K562 (cell line): ENCODE measurements around the gene DCPS. TPM values are rescaled to one million over a fixed set of nuclear protein-coding genes. Genes with fewer than 3 reads are reported as not detected.
A peak's percentile ranks its signal among the peaks of the same experiment; 100 is the strongest.

ENCODE experiments used
- ADNP ChIP-seq: fragments of 200-800 bp; sonication (Bioruptor generic); IDR thresholded peaks from 2 replicates; pipeline ENCODE4 v1.6.1; 2016; ENCODE audit warnings: missing genetic modification characterization, missing compliant biosample characterization
- BACH1 ChIP-seq: fragments of 200-800 bp; sonication (Bioruptor generic); IDR thresholded peaks from 2 replicates; pipeline ENCODE4 v1.6.1; 2016; ENCODE audit warnings: missing genetic modification characterization, missing compliant biosample characterization
- BRCA1 ChIP-seq, 2 experiments: fragments of 450-650 bp in 1 of 2; sonication (generic) in 1 of 2; formaldehyde crosslinking in 1 of 2; IDR thresholded peaks; 2 replicates each; pipeline versions ENCODE4 v1.5.0 to v1.6.1; 2017 to 2020; ENCODE audit warnings: mild to moderate bottlenecking in 1 of 2, missing genetic modification reagents in 1 of 2
- CC2D1A ChIP-seq: fragments of 450-650 bp; IDR thresholded peaks from 2 replicates; pipeline ENCODE4 v1.6.1; 2017; ENCODE audit warnings: mild to moderate bottlenecking
- DIDO1 ChIP-seq: fragments of 450-650 bp; IDR thresholded peaks from 2 replicates; pipeline ENCODE4 v1.6.1; 2016; ENCODE audit warnings: low read depth, missing biosample characterization, missing genetic modification characterization
- ESRRA ChIP-seq: fragments of 450-650 bp; IDR thresholded peaks from 2 replicates; pipeline ENCODE4 v1.6.1; 2014; ENCODE audit warnings: low read depth, mild to moderate bottlenecking, moderate library complexity, borderline replicate concordance
- HCFC1 ChIP-seq: IDR thresholded peaks from 2 replicates; pipeline ENCODE4 v1.6.1; 2012; ENCODE audit warnings: low read depth, low read length, improper control_type of control experiment
- HNRNPUL1 ChIP-seq: fragments of 200-400 bp; formaldehyde crosslinking; IDR thresholded peaks from 2 replicates; pipeline ENCODE4 v1.6.1; 2017; ENCODE audit warnings: low read length
- KDM4B ChIP-seq, 2 experiments: fragments of 450-650 bp in 1 of 2; sonication (generic) in 1 of 2; IDR thresholded peaks; 2 replicates each; pipeline ENCODE4 v1.6.1; 2016 to 2017; ENCODE audit warnings: borderline replicate concordance in 2 of 2, antibody characterized with exemption in 1 of 2, low read depth in 1 of 2, mild to moderate bottlenecking in 1 of 2
- MAX ChIP-seq: sonication (generic); formaldehyde crosslinking; IDR thresholded peaks from 2 replicates; pipeline ENCODE4 v1.9.0; 2022; ENCODE audit warnings: mild to moderate bottlenecking, missing genetic modification reagents
- NCOA4 ChIP-seq: fragments of 450-650 bp; IDR thresholded peaks from 2 replicates; pipeline ENCODE4 v1.6.1; 2018; ENCODE audit warnings: mild to moderate bottlenecking; ENCODE audit not compliant: partially characterized antibody
- PTBP1 ChIP-seq: fragments of 200-400 bp; formaldehyde crosslinking; IDR thresholded peaks from 2 replicates; pipeline ENCODE4 v1.6.1; 2017; ENCODE audit warnings: low read depth, low read length
- SP1 ChIP-seq: sonication (generic); formaldehyde crosslinking; IDR thresholded peaks from 2 replicates; pipeline ENCODE4 v1.8.1; 2022; ENCODE audit warnings: mild to moderate bottlenecking, missing genetic modification reagents
- STAT5B ChIP-seq: fragments of 250-450 bp; sonication (Bioruptor Pico); IDR thresholded peaks from 2 replicates; pipeline ENCODE4 v1.8.0; 2021; ENCODE audit warnings: mild to moderate bottlenecking, inconsistent platforms
- TCFL5 ChIP-seq: fragments of 250-450 bp; sonication (Bioruptor Pico); conservative IDR thresholded peaks from 2 replicates; pipeline ENCODE4 v1.6.1; 2021; ENCODE audit warnings: mild to moderate bottlenecking, moderate library complexity, matching md5 sums
- TEAD4 ChIP-seq, 2 experiments: sonication (generic) in 1 of 2; formaldehyde crosslinking in 1 of 2; IDR thresholded peaks; 2 replicates each; pipeline versions ENCODE4 v1.6.1 to v1.8.0; 2012 to 2022; ENCODE audit warnings: borderline replicate concordance in 1 of 2, inconsistent platforms in 1 of 2, low read length in 1 of 2, mild to moderate bottlenecking in 1 of 2, missing genetic modification reagents in 1 of 2
- TSC22D4 ChIP-seq: fragments of 450-650 bp; IDR thresholded peaks from 2 replicates; pipeline ENCODE4 v1.6.1; 2016; ENCODE audit warnings: missing genetic modification characterization, missing biosample characterization, control low read depth
- ZBTB11 ChIP-seq, 3 experiments: fragments of 200-800 bp in 1 of 3; fragments of 250-450 bp in 1 of 3; fragments of 450-650 bp in 1 of 3; sonication (Bioruptor Pico) in 1 of 3; sonication (Bioruptor generic) in 1 of 3; formaldehyde crosslinking in 1 of 3; IDR thresholded peaks; 2 replicates each; pipeline versions ENCODE4 v1.6.1 to v1.8.0; 2016 to 2022; ENCODE audit warnings: mild to moderate bottlenecking in 2 of 3, missing genetic modification characterization in 2 of 3, missing compliant biosample characterization in 1 of 3, moderate library complexity in 1 of 3
- ZC3H8 ChIP-seq: fragments of 450-650 bp; IDR thresholded peaks from 2 replicates; pipeline ENCODE4 v1.6.1; 2017
- ZFP1 ChIP-seq: fragments of 450-650 bp; formaldehyde crosslinking; IDR thresholded peaks from 2 replicates; pipeline ENCODE4 v1.4.0; 2020; ENCODE audit warnings: mild to moderate bottlenecking, mixed read lengths
- ZNF174 ChIP-seq: fragments of 250-450 bp; sonication (Bioruptor Pico); IDR thresholded peaks from 2 replicates; pipeline ENCODE4 v1.4.0; 2020; ENCODE audit warnings: mild to moderate bottlenecking
- ZNF184 ChIP-seq: sonication (generic); formaldehyde crosslinking; IDR thresholded peaks from 2 replicates; pipeline ENCODE4 v1.5.0; 2020; ENCODE audit warnings: missing genetic modification reagents
- ZNF224 ChIP-seq: sonication (generic); formaldehyde crosslinking; IDR thresholded peaks from 2 replicates; pipeline ENCODE4 v1.8.0; 2022; ENCODE audit warnings: mild to moderate bottlenecking, missing genetic modification reagents
- polyA plus RNA-seq, 8 experiments: library from polyadenylated mRNA; depleted of rRNA in 4 of 8; stranded (reverse) in 5 of 8; unstranded in 3 of 8; fragments of >200 nt; fragmentation: Nextera tagmentation in 2 of 8; fragmentation: Illumina TruSeq in 1 of 8; extraction: Ambion mirVana in 2 of 8; extraction: Trizol in 1 of 8; gene quantifications; 2 replicates each; pipeline versions ENCODE4 v1.2.1 to v1.2.3, GENCODE V29; 2011 to 2014; ENCODE audit warnings: inconsistent platforms in 1 of 8, missing spikeins in 1 of 8
- total RNA-seq, 7 experiments: library from RNA; depleted of rRNA in 6 of 7; stranded (reverse); fragments of >200 nt in 6 of 7; fragmentation: Illumina TruSeq in 2 of 7; extraction: Trizol in 2 of 7; gene quantifications; 2 replicates each; pipeline versions ENCODE4 v1.2.1 to v1.2.3, GENCODE V29; 2011 to 2021; ENCODE audit warnings: low replicate concordance in 1 of 7
- TF ChIP-seq, protein P1 (sequence below): sonication (generic); formaldehyde crosslinking; IDR thresholded peaks from 2 replicates; pipeline ENCODE4 v1.9.0; 2022; ENCODE audit warnings: mild to moderate bottlenecking, missing genetic modification reagents

The DCPS gene
- total and polyA plus RNA-seq, 9 of the 15 experiments (the other 6 are each of a cell fraction or from before 2014, with no cell fraction given), result 8.7 to 38.1 (median 17.9) TPM

- no peak for TF ChIP-seq ZNF174
- no peak for TF ChIP-seq ZFP1 (CRISPR knock-in tag)
- no peak for TF ChIP-seq HCFC1
- no peak for TF ChIP-seq DIDO1
- no peak for TF ChIP-seq ADNP
- TF ChIP-seq ZC3H8, result peak; percentile 88
- TF ChIP-seq NCOA4, result peak; percentile 49
- no peak for TF ChIP-seq HNRNPUL1
- no peak for TF ChIP-seq KDM4B (IDR thresholded peaks at IDR 0.05; ENCODE audit: borderline replicate concordance in 2 of 2, low read depth in 1 of 2)
- 0 out of 6 replicates have a peak, but pooled peaks of 1 of the 3 experiments have one; percentile 20 for TF ChIP-seq ZBTB11 (CRISPR knock-in tag; IDR thresholded peaks at IDR 0.05)
- TF ChIP-seq ZNF184 (CRISPR knock-in tag), result no peak
- TF ChIP-seq TSC22D4, result no peak
- peak; percentile 59 for TF ChIP-seq CC2D1A
- peak; percentile 75 for TF ChIP-seq MAX (CRISPR knock-in tag)
- TF ChIP-seq ZNF224 (CRISPR knock-in tag), result no peak
- no peak for TF ChIP-seq BRCA1 (IDR thresholded peaks at IDR 0.05)
- TF ChIP-seq BRCA1 (CRISPR knock-in tag; IDR thresholded peaks at IDR 0.05), result no peak
- TF ChIP-seq, protein P1, sequence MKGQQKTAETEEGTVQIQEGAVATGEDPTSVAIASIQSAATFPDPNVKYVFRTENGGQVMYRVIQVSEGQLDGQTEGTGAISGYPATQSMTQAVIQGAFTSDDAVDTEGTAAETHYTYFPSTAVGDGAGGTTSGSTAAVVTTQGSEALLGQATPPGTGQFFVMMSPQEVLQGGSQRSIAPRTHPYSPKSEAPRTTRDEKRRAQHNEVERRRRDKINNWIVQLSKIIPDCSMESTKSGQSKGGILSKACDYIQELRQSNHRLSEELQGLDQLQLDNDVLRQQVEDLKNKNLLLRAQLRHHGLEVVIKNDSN, result no peak
- TF ChIP-seq PTBP1, result no peak
- TF ChIP-seq STAT5B, result no peak
- 0 out of 2 replicates have a peak, but pooled peaks have one; percentile 38 for TF ChIP-seq SP1 (CRISPR knock-in tag)
- no peak for TF ChIP-seq ESRRA
- peak; percentile 48; the same call in 1 of the 2 replicates for TF ChIP-seq TEAD4 (IDR thresholded peaks at IDR 0.05; ENCODE audit: low read length)
- no peak for TF ChIP-seq TEAD4 (CRISPR knock-in tag; IDR thresholded peaks at IDR 0.05; ENCODE audit: borderline replicate concordance)
- TF ChIP-seq BACH1 (tag), result peak; percentile 89
- TF ChIP-seq TCFL5 (CRISPR knock-in tag), result no peak
Measured at GRCh38 chr11:126352934-126353801, 49.3 kb downstream of the DCPS start (continued).
